K562 (cell line): ENCODE data around the gene KRT38. TPM values are rescaled to one million over a fixed set of nuclear protein-coding genes. Genes with fewer than 3 reads are reported as not detected.

ENCODE experiments used
- REST ChIP-seq, 2 experiments: fragments of 450-650 bp; formaldehyde crosslinking in 1 of 2; IDR thresholded peaks; 2 replicates each; pipeline versions ENCODE4 v1.4.0 to v1.6.1; 2014 to 2020; ENCODE audit warnings: mild to moderate bottlenecking in 2 of 2, borderline replicate concordance in 1 of 2, low read depth in 1 of 2
- TFAP4 ChIP-seq: sonication (generic); formaldehyde crosslinking; IDR thresholded peaks from 2 replicates; pipeline ENCODE4 v1.8.0; 2022; ENCODE audit warnings: missing genetic modification reagents, mild to moderate bottlenecking, moderate library complexity, borderline replicate concordance
- ZNF146 ChIP-seq: IDR thresholded peaks from one replicate; pipeline ENCODE4 v1.6.1; 2018; ENCODE audit warnings: missing compliant biosample characterization; ENCODE audit not compliant: unreplicated experiment
- ZNF766 ChIP-seq: fragments of 200-800 bp; sonication (Bioruptor generic); conservative IDR thresholded peaks from 2 replicates; pipeline ENCODE4 v1.6.1; 2016; ENCODE audit warnings: missing genetic modification characterization, missing compliant biosample characterization
- polyA plus RNA-seq, 8 experiments: library from polyadenylated mRNA; depleted of rRNA in 4 of 8; stranded (reverse) in 5 of 8; unstranded in 3 of 8; fragments of >200 nt; fragmentation: Nextera tagmentation in 2 of 8; fragmentation: Illumina TruSeq in 1 of 8; extraction: Ambion mirVana in 2 of 8; extraction: Trizol in 1 of 8; gene quantifications; 2 replicates each; pipeline versions ENCODE4 v1.2.1 to v1.2.3, GENCODE V29; 2011 to 2014; ENCODE audit warnings: inconsistent platforms in 1 of 8, missing spikeins in 1 of 8
- total RNA-seq, 7 experiments: library from RNA; depleted of rRNA in 6 of 7; stranded (reverse); fragments of >200 nt in 6 of 7; fragmentation: Illumina TruSeq in 2 of 7; extraction: Trizol in 2 of 7; gene quantifications; 2 replicates each; pipeline versions ENCODE4 v1.2.1 to v1.2.3, GENCODE V29; 2011 to 2021; ENCODE audit warnings: low replicate concordance in 1 of 7

Gene KRT38
- total and polyA plus RNA-seq, 9 of the 15 experiments (the other 6 are each of a cell fraction or from before 2014, with no cell fraction given): not detected

- TF ChIP-seq REST (IDR thresholded peaks at IDR 0.05; ENCODE audit: borderline replicate concordance) (no peak), REST (CRISPR knock-in tag; IDR thresholded peaks at IDR 0.05; ENCODE audit: low read depth) (no peak), TFAP4 (CRISPR knock-in tag) (no peak), ZNF766 (CRISPR knock-in tag) (no peak), ZNF146 (CRISPR knock-in tag) (no peak)
Observed at GRCh38 chr17:41413982-41414381, 26.8 kb downstream of the KRT38 start (continued).
